ENCODE measurements around the gene SMIM10L2A.

DNA sequence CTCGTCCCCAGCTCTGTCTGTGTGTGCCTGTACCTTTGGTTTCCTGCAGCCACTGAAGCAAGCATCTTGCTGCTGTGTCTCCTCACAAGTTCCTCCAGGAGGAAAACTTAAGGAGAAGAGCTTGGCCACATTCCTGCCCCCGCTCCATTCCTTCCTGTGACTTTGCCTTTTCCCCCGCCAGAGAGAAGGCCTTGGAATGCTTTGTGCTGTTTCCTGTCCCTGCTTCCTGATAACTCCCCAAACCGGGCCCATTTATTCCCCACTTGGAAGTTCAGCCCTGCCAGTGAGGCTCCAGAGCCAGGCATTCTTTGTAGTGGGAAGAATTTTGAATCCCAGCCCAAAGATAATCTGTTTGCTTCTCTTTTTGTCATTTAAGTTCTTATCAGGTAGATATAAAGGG, 33.1 kb downstream of the SMIM10L2A start:
- no peak for TF ChIP-seq JUNB (IDR thresholded peaks at IDR 0.05; ENCODE audit: unreplicated experiment)
- no peak for TF ChIP-seq POLR2AphosphoS5 (IDR thresholded peaks at IDR 0.05; ENCODE audit: low read depth)
- no peak for TF ChIP-seq EZH2 (IDR thresholded peaks at IDR 0.05; ENCODE audit: low read depth, unreplicated experiment)
- TF ChIP-seq, protein P1, sequence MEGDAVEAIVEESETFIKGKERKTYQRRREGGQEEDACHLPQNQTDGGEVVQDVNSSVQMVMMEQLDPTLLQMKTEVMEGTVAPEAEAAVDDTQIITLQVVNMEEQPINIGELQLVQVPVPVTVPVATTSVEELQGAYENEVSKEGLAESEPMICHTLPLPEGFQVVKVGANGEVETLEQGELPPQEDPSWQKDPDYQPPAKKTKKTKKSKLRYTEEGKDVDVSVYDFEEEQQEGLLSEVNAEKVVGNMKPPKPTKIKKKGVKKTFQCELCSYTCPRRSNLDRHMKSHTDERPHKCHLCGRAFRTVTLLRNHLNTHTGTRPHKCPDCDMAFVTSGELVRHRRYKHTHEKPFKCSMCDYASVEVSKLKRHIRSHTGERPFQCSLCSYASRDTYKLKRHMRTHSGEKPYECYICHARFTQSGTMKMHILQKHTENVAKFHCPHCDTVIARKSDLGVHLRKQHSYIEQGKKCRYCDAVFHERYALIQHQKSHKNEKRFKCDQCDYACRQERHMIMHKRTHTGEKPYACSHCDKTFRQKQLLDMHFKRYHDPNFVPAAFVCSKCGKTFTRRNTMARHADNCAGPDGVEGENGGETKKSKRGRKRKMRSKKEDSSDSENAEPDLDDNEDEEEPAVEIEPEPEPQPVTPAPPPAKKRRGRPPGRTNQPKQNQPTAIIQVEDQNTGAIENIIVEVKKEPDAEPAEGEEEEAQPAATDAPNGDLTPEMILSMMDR (conservative IDR thresholded peaks at IDR 0.05; ENCODE audit: low read depth in 2 of 2): no peak
- no peak for TF ChIP-seq EZH2phosphoT487 (IDR thresholded peaks at IDR 0.05; ENCODE audit: unreplicated experiment)
- TF ChIP-seq, protein P2, sequence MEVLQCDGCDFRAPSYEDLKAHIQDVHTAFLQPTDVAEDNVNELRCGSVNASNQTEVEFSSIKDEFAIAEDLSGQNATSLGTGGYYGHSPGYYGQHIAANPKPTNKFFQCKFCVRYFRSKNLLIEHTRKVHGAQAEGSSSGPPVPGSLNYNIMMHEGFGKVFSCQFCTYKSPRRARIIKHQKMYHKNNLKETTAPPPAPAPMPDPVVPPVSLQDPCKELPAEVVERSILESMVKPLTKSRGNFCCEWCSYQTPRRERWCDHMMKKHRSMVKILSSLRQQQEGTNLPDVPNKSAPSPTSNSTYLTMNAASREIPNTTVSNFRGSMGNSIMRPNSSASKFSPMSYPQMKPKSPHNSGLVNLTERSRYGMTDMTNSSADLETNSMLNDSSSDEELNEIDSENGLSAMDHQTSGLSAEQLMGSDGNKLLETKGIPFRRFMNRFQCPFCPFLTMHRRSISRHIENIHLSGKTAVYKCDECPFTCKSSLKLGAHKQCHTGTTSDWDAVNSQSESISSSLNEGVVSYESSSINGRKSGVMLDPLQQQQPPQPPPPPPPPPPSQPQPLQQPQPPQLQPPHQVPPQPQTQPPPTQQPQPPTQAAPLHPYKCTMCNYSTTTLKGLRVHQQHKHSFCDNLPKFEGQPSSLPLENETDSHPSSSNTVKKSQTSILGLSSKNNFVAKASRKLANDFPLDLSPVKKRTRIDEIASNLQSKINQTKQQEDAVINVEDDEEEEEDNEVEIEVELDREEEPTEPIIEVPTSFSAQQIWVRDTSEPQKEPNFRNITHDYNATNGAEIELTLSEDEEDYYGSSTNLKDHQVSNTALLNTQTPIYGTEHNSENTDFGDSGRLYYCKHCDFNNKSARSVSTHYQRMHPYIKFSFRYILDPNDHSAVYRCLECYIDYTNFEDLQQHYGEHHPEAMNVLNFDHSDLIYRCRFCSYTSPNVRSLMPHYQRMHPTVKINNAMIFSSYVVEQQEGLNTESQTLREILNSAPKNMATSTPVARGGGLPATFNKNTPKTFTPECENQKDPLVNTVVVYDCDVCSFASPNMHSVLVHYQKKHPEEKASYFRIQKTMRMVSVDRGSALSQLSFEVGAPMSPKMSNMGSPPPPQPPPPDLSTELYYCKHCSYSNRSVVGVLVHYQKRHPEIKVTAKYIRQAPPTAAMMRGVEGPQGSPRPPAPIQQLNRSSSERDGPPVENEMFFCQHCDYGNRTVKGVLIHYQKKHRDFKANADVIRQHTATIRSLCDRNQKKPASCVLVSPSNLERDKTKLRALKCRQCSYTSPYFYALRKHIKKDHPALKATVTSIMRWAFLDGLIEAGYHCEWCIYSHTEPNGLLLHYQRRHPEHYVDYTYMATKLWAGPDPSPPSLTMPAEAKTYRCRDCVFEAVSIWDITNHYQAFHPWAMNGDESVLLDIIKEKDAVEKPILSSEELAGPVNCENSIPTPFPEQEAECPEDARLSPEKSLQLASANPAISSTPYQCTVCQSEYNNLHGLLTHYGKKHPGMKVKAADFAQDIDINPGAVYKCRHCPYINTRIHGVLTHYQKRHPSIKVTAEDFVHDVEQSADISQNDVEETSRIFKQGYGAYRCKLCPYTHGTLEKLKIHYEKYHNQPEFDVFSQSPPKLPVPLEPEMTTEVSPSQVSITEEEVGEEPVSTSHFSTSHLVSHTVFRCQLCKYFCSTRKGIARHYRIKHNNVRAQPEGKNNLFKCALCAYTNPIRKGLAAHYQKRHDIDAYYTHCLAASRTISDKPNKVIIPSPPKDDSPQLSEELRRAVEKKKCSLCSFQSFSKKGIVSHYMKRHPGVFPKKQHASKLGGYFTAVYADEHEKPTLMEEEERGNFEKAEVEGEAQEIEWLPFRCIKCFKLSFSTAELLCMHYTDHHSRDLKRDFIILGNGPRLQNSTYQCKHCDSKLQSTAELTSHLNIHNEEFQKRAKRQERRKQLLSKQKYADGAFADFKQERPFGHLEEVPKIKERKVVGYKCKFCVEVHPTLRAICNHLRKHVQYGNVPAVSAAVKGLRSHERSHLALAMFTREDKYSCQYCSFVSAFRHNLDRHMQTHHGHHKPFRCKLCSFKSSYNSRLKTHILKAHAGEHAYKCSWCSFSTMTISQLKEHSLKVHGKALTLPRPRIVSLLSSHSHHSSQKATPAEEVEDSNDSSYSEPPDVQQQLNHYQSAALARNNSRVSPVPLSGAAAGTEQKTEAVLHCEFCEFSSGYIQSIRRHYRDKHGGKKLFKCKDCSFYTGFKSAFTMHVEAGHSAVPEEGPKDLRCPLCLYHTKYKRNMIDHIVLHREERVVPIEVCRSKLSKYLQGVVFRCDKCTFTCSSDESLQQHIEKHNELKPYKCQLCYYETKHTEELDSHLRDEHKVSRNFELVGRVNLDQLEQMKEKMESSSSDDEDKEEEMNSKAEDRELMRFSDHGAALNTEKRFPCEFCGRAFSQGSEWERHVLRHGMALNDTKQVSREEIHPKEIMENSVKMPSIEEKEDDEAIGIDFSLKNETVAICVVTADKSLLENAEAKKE (CRISPR knock-in tag; IDR thresholded peaks at IDR 0.05): no peak
- TF ChIP-seq CREB1 (CRISPR knock-in tag; IDR thresholded peaks at IDR 0.05; ENCODE audit: low read depth): no peak
- TF ChIP-seq, protein P3, sequence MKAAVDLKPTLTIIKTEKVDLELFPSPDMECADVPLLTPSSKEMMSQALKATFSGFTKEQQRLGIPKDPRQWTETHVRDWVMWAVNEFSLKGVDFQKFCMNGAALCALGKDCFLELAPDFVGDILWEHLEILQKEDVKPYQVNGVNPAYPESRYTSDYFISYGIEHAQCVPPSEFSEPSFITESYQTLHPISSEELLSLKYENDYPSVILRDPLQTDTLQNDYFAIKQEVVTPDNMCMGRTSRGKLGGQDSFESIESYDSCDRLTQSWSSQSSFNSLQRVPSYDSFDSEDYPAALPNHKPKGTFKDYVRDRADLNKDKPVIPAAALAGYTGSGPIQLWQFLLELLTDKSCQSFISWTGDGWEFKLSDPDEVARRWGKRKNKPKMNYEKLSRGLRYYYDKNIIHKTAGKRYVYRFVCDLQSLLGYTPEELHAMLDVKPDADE (IDR thresholded peaks at IDR 0.05): no peak
- TF ChIP-seq, protein P4, sequence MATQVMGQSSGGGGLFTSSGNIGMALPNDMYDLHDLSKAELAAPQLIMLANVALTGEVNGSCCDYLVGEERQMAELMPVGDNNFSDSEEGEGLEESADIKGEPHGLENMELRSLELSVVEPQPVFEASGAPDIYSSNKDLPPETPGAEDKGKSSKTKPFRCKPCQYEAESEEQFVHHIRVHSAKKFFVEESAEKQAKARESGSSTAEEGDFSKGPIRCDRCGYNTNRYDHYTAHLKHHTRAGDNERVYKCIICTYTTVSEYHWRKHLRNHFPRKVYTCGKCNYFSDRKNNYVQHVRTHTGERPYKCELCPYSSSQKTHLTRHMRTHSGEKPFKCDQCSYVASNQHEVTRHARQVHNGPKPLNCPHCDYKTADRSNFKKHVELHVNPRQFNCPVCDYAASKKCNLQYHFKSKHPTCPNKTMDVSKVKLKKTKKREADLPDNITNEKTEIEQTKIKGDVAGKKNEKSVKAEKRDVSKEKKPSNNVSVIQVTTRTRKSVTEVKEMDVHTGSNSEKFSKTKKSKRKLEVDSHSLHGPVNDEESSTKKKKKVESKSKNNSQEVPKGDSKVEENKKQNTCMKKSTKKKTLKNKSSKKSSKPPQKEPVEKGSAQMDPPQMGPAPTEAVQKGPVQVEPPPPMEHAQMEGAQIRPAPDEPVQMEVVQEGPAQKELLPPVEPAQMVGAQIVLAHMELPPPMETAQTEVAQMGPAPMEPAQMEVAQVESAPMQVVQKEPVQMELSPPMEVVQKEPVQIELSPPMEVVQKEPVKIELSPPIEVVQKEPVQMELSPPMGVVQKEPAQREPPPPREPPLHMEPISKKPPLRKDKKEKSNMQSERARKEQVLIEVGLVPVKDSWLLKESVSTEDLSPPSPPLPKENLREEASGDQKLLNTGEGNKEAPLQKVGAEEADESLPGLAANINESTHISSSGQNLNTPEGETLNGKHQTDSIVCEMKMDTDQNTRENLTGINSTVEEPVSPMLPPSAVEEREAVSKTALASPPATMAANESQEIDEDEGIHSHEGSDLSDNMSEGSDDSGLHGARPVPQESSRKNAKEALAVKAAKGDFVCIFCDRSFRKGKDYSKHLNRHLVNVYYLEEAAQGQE (IDR thresholded peaks at IDR 0.05; ENCODE audit: unreplicated experiment): no peak

Measured in GM23338 (cell line).